ENCODE data around the gene IL4R.

The IL4R gene

GRCh38 chr16:27410761-27411160 is 97.0 kb downstream of the IL4R start:
- in situ Hi-C loops (cut with MboI; ENCODE audit: low sequenced_read_pairs): no loop called here
- Histone ChIP-seq H3K9me3 (no peaks in the 10 kb centered on the region), H3K27me3 (ENCODE audit: low read depth) (no peaks in the 10 kb centered on the region), H3K4me3 (no peak overlapping the region), H3K36me3 (replicated peaks) (no peaks in the 10 kb centered on the region), H3K4me1 (no peaks in the 10 kb centered on the region)
- no peak for DNase-seq (ENCODE audit: low spot score in 2 of 2)

- Histone ChIP-seq H3K9me3 (no peaks in the 10 kb centered on the region), H3K4me1 (no peaks in the 10 kb centered on the region), H3K27me3 (ENCODE audit: low read depth) (no peaks in the 10 kb centered on the region), H3K36me3 (replicated peaks) (no peaks in the 10 kb centered on the region), H3K4me3 (no peak overlapping the region)
- in situ Hi-C loops (cut with MboI; ENCODE audit: low sequenced_read_pairs): no loop called here
- no peak for DNase-seq (ENCODE audit: low spot score in 2 of 2)
These were observed 100.2 kb downstream of the IL4R start for GRCh38 chr16:27413956-27414355.

Data from HAP-1 (cell line).